HepG2 (cell line): ENCODE data around the gene ARL11. TPM values are rescaled to one million over a fixed set of nuclear protein-coding genes. Genes with fewer than 3 reads are reported as not detected.
A peak's percentile ranks its signal among the peaks of the same experiment; 100 is the strongest.

Experiments
- ATF1 ChIP-seq: IDR thresholded peaks from 2 replicates; pipeline ENCODE4 v1.6.1; 2016; ENCODE audit warnings: mild to moderate bottlenecking, control low read depth
- ERF ChIP-seq: IDR thresholded peaks from 2 replicates; pipeline ENCODE4 v1.6.1; 2018; ENCODE audit warnings: missing biosample characterization, missing genetic modification reagents
- FOXP4 ChIP-seq: sonication (generic); formaldehyde crosslinking; IDR thresholded peaks from 2 replicates; pipeline ENCODE4 v1.4.0; 2020; ENCODE audit warnings: missing genetic modification reagents
- GLI4 ChIP-seq: sonication (generic); formaldehyde crosslinking; IDR thresholded peaks from 2 replicates; pipeline ENCODE4 v1.5.1; 2020; ENCODE audit warnings: missing genetic modification reagents, mild to moderate bottlenecking, moderate library complexity, borderline replicate concordance
- HES4 ChIP-seq: sonication (generic); formaldehyde crosslinking; IDR thresholded peaks from 2 replicates; pipeline ENCODE4 v1.9.0; 2021; ENCODE audit warnings: mild to moderate bottlenecking, missing genetic modification reagents, borderline replicate concordance
- KAT7 ChIP-seq: IDR thresholded peaks from 2 replicates; pipeline ENCODE4 v1.6.1; 2018; ENCODE audit warnings: borderline replicate concordance, missing compliant biosample characterization
- NFKBIZ ChIP-seq: IDR thresholded peaks from 2 replicates; pipeline ENCODE4 v1.6.1; 2018; ENCODE audit warnings: missing genetic modification reagents, missing compliant biosample characterization
- SAP130 ChIP-seq: IDR thresholded peaks from 2 replicates; pipeline ENCODE4 v1.6.1; 2016; ENCODE audit warnings: low read depth
- SIX4 ChIP-seq: sonication (generic); formaldehyde crosslinking; IDR thresholded peaks from 2 replicates; pipeline ENCODE4 v1.4.0; 2020; ENCODE audit warnings: missing genetic modification reagents
- SOX6 ChIP-seq, 2 experiments: fragments of 450-650 bp in 1 of 2; sonication (generic) in 1 of 2; formaldehyde crosslinking in 1 of 2; IDR thresholded peaks; 2 replicates each; pipeline versions ENCODE4 v1.4.0 to v1.6.1; 2017 to 2020; ENCODE audit warnings: antibody characterized with exemption in 1 of 2, mild to moderate bottlenecking in 1 of 2, missing genetic modification reagents in 1 of 2
- ZBTB42 ChIP-seq: sonication (generic); formaldehyde crosslinking; IDR thresholded peaks from 2 replicates; pipeline ENCODE4 v1.5.0; 2020; ENCODE audit warnings: mild to moderate bottlenecking, missing genetic modification reagents
- ZGPAT ChIP-seq: IDR thresholded peaks from 2 replicates; pipeline ENCODE4 v1.6.1; 2016; ENCODE audit warnings: mild to moderate bottlenecking
- ZKSCAN5 ChIP-seq: sonication (generic); formaldehyde crosslinking; IDR thresholded peaks from 2 replicates; pipeline ENCODE4 v1.5.1; 2020; ENCODE audit warnings: mild to moderate bottlenecking, missing genetic modification reagents
- ZMYM3 ChIP-seq: sonication (generic); formaldehyde crosslinking; IDR thresholded peaks from 2 replicates; pipeline ENCODE4 v1.5.1; 2020; ENCODE audit warnings: mild to moderate bottlenecking, missing genetic modification reagents
- ZNF20 ChIP-seq: sonication (generic); formaldehyde crosslinking; IDR thresholded peaks from 2 replicates; pipeline ENCODE4 v1.4.0; 2020; ENCODE audit warnings: mild to moderate bottlenecking, moderate library complexity, missing genetic modification reagents
- ZNF331 ChIP-seq: sonication (generic); formaldehyde crosslinking; IDR thresholded peaks from 2 replicates; pipeline ENCODE4 v1.4.0; 2020; ENCODE audit warnings: missing genetic modification reagents
- ZNF460 ChIP-seq: sonication (generic); formaldehyde crosslinking; IDR thresholded peaks from 2 replicates; pipeline ENCODE4 v1.5.1; 2020; ENCODE audit warnings: missing genetic modification reagents, mild to moderate bottlenecking, borderline replicate concordance
- ZNF710 ChIP-seq: sonication (generic); formaldehyde crosslinking; IDR thresholded peaks from 2 replicates; pipeline ENCODE4 v1.5.0; 2020; ENCODE audit warnings: mild to moderate bottlenecking, missing genetic modification reagents, borderline replicate concordance
- polyA plus RNA-seq, 8 experiments: library from polyadenylated mRNA; depleted of rRNA in 3 of 8; stranded (reverse) in 7 of 8; unstranded in 1 of 8; fragments of >200 nt; fragmentation: Illumina TruSeq in 4 of 8; extraction: Trizol in 4 of 8; gene quantifications; 2 replicates each; pipeline versions ENCODE4 v1.2.1 to v1.2.3, GENCODE V29; 2011 to 2016; ENCODE audit warnings: low read depth in 4 of 8, missing spikeins in 1 of 8, mixed read lengths in 1 of 8; ENCODE audit not compliant: insufficient read depth in 1 of 8
- total RNA-seq, 5 experiments: library from RNA; depleted of rRNA; stranded (reverse); fragments of >200 nt; fragmentation: Illumina TruSeq; extraction: Trizol; gene quantifications; 2 replicates each; pipeline ENCODE4 v1.2.3, GENCODE V29; 2016; ENCODE audit warnings: low read depth in 1 of 5
- TF ChIP-seq, protein P1 (sequence below): sonication (generic); formaldehyde crosslinking; IDR thresholded peaks from 2 replicates; pipeline ENCODE4 v1.9.0; 2021; ENCODE audit warnings: missing genetic modification reagents, mild to moderate bottlenecking, borderline replicate concordance
- TF ChIP-seq, protein P2 (sequence below): sonication (generic); formaldehyde crosslinking; IDR thresholded peaks from 2 replicates; pipeline ENCODE4 v1.8.1; 2023; ENCODE audit warnings: mild to moderate bottlenecking, missing genetic modification reagents, borderline replicate concordance
- TF ChIP-seq, protein P3 (sequence below): sonication (generic); formaldehyde crosslinking; IDR thresholded peaks from 2 replicates; pipeline ENCODE4 v1.8.0; 2023; ENCODE audit warnings: mild to moderate bottlenecking, missing genetic modification reagents

The ARL11 gene
- total and polyA plus RNA-seq, 2 of the 13 experiments (the other 11 are each of a cell fraction or from before 2014, with no cell fraction given): 0.04 to 0.22 TPM

DNA sequence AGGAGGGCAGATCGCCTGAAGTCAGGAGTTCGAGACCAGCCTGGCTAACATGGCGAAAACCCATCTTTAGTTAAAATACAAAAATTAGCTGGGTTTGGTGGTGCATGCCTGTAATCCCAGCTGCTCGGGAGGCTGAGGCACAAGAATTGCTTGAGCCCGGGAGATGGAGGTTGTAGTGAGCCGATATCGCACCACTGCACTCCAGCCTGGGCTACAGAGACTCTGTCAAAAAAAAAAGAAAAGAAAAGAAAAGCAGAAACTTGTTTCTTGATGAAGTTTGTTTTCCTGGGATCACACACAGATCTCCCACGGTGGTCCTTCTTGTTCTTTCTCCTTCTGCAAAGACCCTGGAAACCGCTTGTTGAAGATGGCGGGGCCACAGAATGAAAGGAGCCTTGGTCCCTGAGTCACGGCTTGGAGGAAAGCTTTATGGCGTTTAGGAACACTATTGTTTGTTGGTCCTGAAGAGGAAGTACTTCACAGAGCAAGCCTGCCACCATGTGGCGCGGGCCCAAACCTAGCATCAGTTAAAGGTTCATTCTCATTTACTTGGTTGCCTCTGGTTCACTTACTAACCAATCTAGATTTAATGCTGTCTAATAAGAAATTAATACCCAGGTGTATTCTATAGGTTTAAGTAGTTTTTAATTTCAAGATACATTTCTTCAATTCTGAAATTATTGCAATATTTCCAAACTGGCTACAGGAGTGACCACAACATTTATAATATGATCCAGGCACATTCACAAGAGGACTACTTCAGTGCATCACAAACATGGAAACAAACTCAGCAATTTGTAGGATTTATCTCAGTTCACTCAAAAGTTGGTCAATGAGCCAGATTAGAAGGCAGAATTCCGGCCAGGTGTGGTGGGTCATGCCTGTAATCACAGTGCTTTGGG, 21.3 kb upstream of the ARL11 start (continued):
- TF ChIP-seq FOXP4 (CRISPR knock-in tag): no peak
- TF ChIP-seq ZBTB42: no peak
- TF ChIP-seq ZMYM3 (CRISPR knock-in tag): no peak
- TF ChIP-seq HES4: no peak
- TF ChIP-seq, protein P1, sequence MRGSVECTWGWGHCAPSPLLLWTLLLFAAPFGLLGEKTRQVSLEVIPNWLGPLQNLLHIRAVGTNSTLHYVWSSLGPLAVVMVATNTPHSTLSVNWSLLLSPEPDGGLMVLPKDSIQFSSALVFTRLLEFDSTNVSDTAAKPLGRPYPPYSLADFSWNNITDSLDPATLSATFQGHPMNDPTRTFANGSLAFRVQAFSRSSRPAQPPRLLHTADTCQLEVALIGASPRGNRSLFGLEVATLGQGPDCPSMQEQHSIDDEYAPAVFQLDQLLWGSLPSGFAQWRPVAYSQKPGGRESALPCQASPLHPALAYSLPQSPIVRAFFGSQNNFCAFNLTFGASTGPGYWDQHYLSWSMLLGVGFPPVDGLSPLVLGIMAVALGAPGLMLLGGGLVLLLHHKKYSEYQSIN (CRISPR knock-in tag): no peak
- TF ChIP-seq SOX6 (IDR thresholded peaks at IDR 0.05): no peak
- TF ChIP-seq SOX6 (CRISPR knock-in tag; IDR thresholded peaks at IDR 0.05): peak; percentile 56; the same call in 1 of the 2 replicates
- TF ChIP-seq ZGPAT (CRISPR knock-in tag): no peak
- no peak for TF ChIP-seq ATF1 (CRISPR knock-in tag)
- TF ChIP-seq ZNF460 (CRISPR knock-in tag): no peak
- no peak for TF ChIP-seq ZKSCAN5 (CRISPR knock-in tag)
- TF ChIP-seq SAP130 (CRISPR knock-in tag): peak; percentile 50; the same call in 1 of the 2 replicates
- no peak for TF ChIP-seq ZNF20
- peak; percentile 71; the same call in 1 of the 2 replicates for TF ChIP-seq ERF (CRISPR knock-in tag)
- no peak for TF ChIP-seq NFKBIZ (CRISPR knock-in tag)
- no peak for TF ChIP-seq ZNF331 (CRISPR knock-in tag)
- no peak for TF ChIP-seq SIX4 (CRISPR knock-in tag)
- TF ChIP-seq ZNF710: no peak
- TF ChIP-seq, protein P2, sequence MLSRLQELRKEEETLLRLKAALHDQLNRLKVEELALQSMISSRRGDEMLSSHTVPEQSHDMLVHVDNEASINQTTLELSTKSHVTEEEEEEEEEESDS: no peak
- no peak for TF ChIP-seq GLI4 (CRISPR knock-in tag)
- TF ChIP-seq, protein P3, sequence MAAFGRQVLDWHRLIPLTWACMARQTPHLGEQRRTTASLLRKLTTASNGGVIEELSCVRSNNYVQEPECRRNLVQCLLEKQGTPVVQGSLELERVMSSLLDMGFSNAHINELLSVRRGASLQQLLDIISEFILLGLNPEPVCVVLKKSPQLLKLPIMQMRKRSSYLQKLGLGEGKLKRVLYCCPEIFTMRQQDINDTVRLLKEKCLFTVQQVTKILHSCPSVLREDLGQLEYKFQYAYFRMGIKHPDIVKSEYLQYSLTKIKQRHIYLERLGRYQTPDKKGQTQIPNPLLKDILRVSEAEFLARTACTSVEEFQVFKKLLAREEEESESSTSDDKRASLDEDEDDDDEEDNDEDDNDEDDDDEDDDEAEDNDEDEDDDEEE (CRISPR knock-in tag): no peak
- TF ChIP-seq KAT7 (CRISPR knock-in tag): no peak; the same call in 1 of the 2 replicates
